Kidney (tissue), 14 donors: ENCODE data around the gene BUB1B. TPM values are rescaled to one million over a fixed set of nuclear protein-coding genes. Genes with fewer than 3 reads are reported as not detected.

Experiments used
- DNase-seq, 5 donors: peaks; one replicate each; pipeline ENCODE4 v3.0.0-alpha.2; 2013 to 2020
- FAIRE-seq: peaks from 2 replicates; lab custom pipeline; 2012; peaks lifted over from hg19 to GRCh38; lab: Jason Lieb, UNC
- H3K27ac ChIP-seq, 2 donors: one replicate each; pipeline ENCODE4 v1.7.0; 2013; ENCODE audit warnings: low read depth in 2 of 2, low read length in 2 of 2, inconsistent platforms in 1 of 2
- H3K27me3 ChIP-seq: one replicate; pipeline ENCODE4 v1.7.1; 2013; ENCODE audit warnings: low read length, inconsistent platforms; ENCODE audit not compliant: control insufficient read depth, insufficient read depth
- H3K36me3 ChIP-seq, 3 donors: one replicate each; pipeline versions ENCODE4 v1.7.0 to v1.7.1; 2013; ENCODE audit warnings: low read length in 3 of 3, control low read depth in 1 of 3, inconsistent platforms in 1 of 3; ENCODE audit not compliant: insufficient read depth in 3 of 3, control insufficient read depth in 2 of 3
- H3K4me1 ChIP-seq, 3 donors: one replicate each; pipeline versions ENCODE4 v1.7.0 to v1.7.1; 2013; ENCODE audit warnings: low read length in 3 of 3, inconsistent platforms in 1 of 3, low read depth in 1 of 3; ENCODE audit not compliant: control insufficient read depth in 2 of 3, insufficient read depth in 2 of 3
- H3K4me3 ChIP-seq, 3 donors: one replicate each; pipeline versions ENCODE4 v1.7.0 to v1.8.1; 2013; ENCODE audit warnings: low read length in 3 of 3, control low read depth in 1 of 3, inconsistent platforms in 1 of 3
- H3K9ac ChIP-seq, 3 donors: one replicate each; pipeline versions ENCODE4 v1.7.0 to v1.7.1; 2013; ENCODE audit warnings: low read length in 3 of 3, control low read depth in 1 of 3, inconsistent platforms in 1 of 3
- H3K9me3 ChIP-seq, 3 donors: one replicate each; pipeline versions ENCODE4 v1.7.0 to v1.7.1; 2013; ENCODE audit warnings: low read length in 3 of 3, control low read depth in 1 of 3, inconsistent platforms in 1 of 3; ENCODE audit not compliant: control insufficient read depth in 2 of 3, insufficient read depth in 1 of 3
- CTCF ChIP-seq: IDR thresholded peaks from 3 replicates; pipeline ENCODE4 v1.5.1; 2012; ENCODE audit warnings: mild to moderate bottlenecking, moderate library complexity, borderline replicate concordance; ENCODE audit not compliant: insufficient read depth; ENCODE audit errors: extremely low read depth
- intact Hi-C: fragments of 100-400 bp; cut with DNase I; formaldehyde crosslinking; loops from one replicate; pipeline ENCODE4 v1.11.1; 2022
- polyA plus RNA-seq: library from polyadenylated mRNA; stranded (reverse); fragments of 350-450 nt; fragmentation: Illumina TruSeq; extraction: RNeasy Lipid Tissue Mini Kit (QIAGEN cat#74804); gene quantifications from one replicate; pipeline ENCODE4 v1.2.3, GENCODE V29; 2014; ENCODE audit warnings: low read depth, low replicate concordance; ENCODE audit not compliant: insufficient read depth
- total RNA-seq: library from RNA; stranded (reverse); fragmentation: NEBNext Ultra II Directional; extraction: Animal tissue kit (Norgen Biotek cat#: 25700); gene quantifications from one replicate; pipeline ENCODE4 v1.2.1, GENCODE V29; 2021
- donor health status: control.
- donor health status: control.
- donor health status: control.
- donor health status: control.
- donor health status: control.
- donor health status: DM: yes; HTN: yes; CAD: no.
- donor health status: Normal renal cell carcinoma (clear cell type).

BUB1B gene
- total and polyA plus RNA-seq, 2 donors from 2014 or later = 0.69 to 0.94 TPM

DNA sequence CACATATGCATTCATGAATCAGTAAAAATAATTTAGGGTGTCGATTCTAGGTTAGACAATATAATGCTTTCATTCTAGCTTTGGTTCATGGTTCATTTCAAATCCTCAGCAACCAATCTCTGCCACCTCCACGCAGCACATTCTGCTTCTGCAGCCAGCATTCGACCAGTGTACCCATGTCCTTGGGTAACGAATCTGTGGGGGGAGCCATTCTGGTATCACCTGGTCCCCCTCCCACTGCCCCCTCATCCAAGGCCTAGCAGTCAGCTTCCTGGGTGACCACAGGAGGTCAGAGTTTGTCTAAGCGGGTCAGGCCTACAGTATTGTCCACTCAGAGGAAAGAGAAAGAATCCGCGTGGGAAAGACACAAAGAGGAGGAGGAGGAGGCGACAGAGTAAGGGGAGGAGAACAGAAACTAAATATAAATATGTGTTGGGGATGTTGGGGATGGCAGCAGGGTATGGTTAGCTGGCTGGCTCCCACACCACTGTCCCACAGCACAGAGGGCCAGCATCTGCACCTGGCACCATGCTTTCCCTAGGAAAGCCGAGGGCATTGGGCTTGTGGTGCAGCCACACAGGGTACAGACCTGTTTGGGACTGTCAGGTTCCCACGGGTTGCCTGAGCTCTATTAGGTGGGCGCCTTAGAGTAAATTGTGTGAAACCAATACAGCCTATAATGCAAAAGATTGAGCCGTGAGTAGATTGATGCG, 90.1 kb downstream of the BUB1B start:
- Histone ChIP-seq H3K27ac (no peak overlapping the region), H3K27me3 (peaks cover 6% of the 10 kb centered on the region), H3K4me3 (no peak overlapping the region), H3K9me3 (no peaks in the 10 kb centered on the region), H3K36me3 (no peaks in the 10 kb centered on the region), H3K9ac (no peak overlapping the region), H3K4me1 (peaks cover 0 to 8% (median 0%) of the 10 kb centered on the region in 3 donors)
- TF ChIP-seq CTCF = no peak
- intact Hi-C loops = no loop called here
- DNase-seq = peak in 2 of 5 donors; percentile 19 to 24
- no peak for FAIRE-seq

GRCh38 chr15:40251486-40252140, 90.7 kb downstream of the BUB1B start:
- Histone ChIP-seq H3K36me3 (no peaks in the 10 kb centered on the region), H3K27me3 (peaks cover 6% of the 10 kb centered on the region), H3K27ac (no peak overlapping the region), H3K4me3 (peak overlapping the region in 1 of 3 donors; percentile 51), H3K9ac (no peak overlapping the region), H3K4me1 (peaks cover 0 to 8% (median 0%) of the 10 kb centered on the region in 3 donors), H3K9me3 (no peaks in the 10 kb centered on the region)
- FAIRE-seq = no peak
- no peak for TF ChIP-seq CTCF
- intact Hi-C loops = no loop called here
- DNase-seq = peak in 1 of 5 donors; percentile 44

DNA sequence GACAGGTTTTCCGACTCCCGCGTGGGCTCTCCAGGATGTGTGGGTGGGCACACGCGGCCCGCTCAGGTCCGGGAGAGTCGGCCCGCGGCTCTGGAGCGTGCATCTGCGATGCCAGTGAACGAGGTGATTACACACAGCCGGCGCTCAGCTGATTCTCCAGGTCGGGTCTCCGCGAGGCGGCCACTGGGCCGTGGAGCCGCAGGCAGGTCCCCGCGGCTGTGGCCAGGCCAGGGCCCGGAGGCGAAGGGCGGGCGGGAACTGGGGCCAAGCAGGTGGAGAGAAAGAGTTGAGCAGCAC, 91.2 kb downstream of the BUB1B start:
- H3K9ac ChIP-seq = no peak overlapping the region
- FAIRE-seq = no peak
- H3K36me3 ChIP-seq = no peaks in the 10 kb centered on the region
- peaks cover 6% of the 10 kb centered on the region for H3K27me3 ChIP-seq
- peaks cover 0 to 8% (median 0%) of the 10 kb centered on the region in 3 donors for H3K4me1 ChIP-seq
- peak overlapping the region in 1 of 3 donors; percentile 51 for H3K4me3 ChIP-seq
- no peak overlapping the region for H3K27ac ChIP-seq
- no peak for TF ChIP-seq CTCF
- intact Hi-C loops = no loop called here
- DNase-seq = peak in 3 of 5 donors; percentile 34 to 74 (median 54)
- no peaks in the 10 kb centered on the region for H3K9me3 ChIP-seq
